ENCODE measurements around the gene ANKRD22.
"Not testable (repeated sequence)": the region's sequence is repeated elsewhere in the genome, so short reads cannot be mapped to it uniquely, and the experiment has no call there.

The ANKRD22 gene

DNA sequence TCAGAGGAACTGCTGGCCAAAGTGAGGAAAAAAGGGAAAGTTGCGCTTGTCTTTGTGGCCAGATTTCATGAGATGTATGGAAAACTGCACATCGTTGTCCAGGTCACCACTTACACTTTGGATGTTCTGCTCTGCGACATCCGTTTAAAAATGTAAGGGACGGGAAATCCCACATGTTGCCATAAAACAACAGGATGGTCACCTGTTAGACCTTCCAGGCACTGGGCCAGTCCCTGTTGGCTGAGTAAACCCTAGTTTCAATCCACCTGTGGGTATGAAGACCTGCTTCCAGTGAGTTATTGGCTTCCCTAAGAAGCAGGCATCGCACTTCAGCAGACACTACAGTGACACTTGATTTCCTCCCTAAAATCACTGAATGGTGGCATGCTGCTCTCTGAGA, 25.7 kb upstream of the ANKRD22 start:
- DNase-seq, result no peak

DNA sequence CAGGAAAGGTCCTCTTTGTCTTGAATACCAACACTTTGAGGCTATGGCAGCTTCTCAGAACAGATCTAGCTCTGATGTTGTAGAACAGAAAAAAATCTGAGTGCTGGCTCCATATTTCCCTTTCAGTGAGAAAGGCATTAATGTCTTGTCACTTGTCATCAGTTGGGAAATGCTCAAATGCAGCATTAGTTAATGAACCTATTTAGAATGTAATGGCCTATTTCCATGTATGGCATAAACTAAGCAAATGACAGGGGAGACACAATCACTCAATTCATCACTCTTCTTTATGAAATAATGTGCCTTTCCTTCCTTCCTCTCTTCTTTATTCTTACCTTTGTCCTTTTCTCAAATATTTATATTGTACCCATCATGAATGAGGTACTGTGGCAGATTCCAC, 23.4 kb upstream of the ANKRD22 start:
- no peak for DNase-seq

DNA sequence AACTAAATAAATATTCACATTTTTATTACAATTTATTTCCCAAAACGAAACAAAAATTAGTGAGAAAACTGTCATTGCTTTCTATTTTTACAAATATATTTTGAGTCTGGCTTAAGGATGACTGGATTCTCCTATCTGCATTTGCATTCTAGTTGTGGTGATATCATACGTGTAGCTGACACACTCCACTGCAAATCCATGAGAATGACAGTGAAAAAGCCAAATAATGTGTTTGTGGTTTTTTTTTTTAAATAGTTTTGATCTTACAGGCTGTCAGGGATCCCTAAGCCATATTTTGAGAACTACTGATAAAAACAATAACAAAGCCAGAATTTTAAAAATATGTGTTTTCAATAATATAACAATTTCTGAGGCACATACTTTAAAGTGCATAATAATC, 22.6 kb upstream of the ANKRD22 start:
- no peak for DNase-seq

DNA sequence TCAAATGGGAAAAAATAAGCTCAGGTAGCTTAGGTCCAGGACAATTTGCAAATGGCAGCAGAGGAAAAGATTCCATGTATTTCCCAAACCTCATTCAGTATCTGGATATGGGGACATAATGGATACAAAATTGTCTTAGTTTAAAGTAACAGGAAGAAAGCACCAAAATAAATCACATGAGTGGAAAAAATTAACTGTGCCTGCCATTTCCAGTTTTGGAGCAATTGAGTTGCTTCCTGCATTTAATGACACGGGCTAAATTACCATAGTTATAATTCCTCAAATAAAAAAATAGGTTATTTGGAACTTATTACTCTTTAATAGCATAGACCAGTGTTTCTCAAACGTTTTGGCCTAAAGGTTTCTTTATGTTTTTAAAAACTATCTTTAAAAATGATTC, 22.1 kb upstream of the ANKRD22 start:
- no peak for DNase-seq

DNA sequence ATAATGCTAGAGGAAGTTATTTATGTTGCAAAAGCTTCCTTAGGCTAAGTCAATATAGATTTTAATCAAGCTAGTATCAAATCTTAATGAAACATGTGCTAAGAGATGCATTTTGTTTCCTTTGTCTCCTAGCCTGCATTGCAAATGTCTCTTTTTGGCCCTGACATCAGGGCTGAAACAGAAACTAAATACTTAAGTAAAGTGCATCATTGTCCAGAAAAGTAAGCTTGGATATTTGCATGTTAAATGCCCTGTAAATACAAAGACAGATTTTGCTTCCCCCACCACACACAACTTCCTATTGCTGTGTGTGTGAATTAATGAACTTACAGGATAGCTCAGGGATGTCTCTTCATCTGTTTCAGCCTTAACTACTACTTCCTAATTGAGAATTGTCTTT, 18.4 kb upstream of the ANKRD22 start:
- no peak for DNase-seq

DNA sequence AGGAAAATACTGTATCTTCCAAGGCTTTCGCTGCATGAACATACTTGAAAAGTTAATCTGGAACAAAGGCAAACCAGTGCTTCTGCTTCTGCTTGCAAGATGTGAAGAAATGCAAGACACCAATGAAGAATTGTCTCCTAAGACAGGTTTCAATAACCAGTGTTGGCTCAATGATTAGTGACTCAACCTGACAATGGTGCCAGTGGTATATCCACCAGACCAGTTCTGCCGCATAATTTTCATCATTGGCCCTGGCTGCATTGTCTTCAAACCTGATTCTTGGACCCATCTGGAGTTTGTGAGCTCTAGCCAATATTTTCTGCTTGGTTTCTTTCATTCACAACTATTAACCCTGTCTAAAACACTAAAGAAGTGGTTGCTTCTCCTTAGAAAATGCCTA, 14.8 kb upstream of the ANKRD22 start:
- DNase-seq, result no peak

DNA sequence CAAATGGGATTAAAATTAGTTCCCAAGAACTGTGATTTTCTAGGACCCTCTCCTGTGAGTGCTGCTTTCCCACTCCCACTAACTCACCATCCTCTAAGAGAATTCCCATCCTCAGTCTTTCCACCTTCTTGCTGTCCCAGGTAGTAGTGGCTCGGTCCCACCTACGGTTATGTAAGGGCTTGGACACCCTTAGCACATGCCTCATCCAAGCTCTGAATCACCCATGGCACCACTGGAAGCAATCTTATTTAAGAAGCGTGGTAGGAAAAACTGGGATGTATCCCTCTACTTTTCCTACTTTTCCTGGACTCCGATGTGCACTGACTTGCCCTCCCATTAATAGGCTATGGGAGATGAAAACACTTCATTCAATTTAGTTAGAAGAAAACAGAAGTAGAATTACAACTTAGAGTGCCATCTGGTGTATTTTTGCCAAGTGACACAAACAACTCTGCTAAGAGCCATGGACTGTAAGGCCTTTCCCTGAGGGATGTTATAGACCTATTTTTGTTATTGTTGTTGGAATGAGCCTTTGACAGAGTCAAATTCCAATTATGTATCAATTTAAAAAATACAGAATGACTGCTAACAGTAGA, 13.7 kb upstream of the ANKRD22 start:
- DNase-seq, result no peak

DNA sequence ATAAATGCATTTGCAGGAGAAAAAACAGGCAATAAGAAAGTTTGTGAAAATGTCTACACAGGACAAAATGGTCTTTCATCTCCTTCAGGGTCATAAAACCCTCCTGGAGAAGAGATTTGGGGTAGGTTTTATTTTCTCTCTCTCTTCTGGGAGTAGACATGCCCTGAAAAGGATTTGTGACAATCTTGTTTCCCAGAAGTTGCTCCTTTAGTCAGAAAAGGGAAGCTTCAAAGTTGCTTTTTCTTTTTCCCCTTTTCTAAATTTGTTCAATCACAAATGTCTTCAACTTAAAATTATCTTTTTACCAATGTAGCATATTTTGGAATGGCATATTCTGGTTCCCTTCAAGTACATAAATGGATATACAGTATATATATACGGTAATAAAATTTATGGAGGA, 9.4 kb upstream of the ANKRD22 start:
- DNase-seq, result no peak

DNA sequence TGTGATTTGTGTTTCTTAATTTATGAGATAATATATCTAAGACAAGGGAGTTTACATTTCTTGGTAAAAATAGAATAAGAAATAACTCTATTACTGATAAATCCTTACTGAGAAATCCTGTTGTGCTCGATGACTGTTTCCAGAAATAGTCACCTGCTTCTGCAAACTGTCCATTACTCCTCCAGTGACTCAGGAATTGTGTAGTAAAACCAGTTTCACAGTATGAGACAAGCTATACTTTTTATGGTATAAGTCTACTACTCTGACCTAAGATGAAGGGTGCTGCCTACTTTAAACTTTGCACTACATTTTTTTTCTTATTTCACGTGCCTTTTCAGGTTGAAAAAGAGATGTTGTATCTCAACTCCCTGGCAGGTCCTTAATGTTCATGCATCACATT, 6.8 kb upstream of the ANKRD22 start:
- DNase-seq, result no peak

DNA sequence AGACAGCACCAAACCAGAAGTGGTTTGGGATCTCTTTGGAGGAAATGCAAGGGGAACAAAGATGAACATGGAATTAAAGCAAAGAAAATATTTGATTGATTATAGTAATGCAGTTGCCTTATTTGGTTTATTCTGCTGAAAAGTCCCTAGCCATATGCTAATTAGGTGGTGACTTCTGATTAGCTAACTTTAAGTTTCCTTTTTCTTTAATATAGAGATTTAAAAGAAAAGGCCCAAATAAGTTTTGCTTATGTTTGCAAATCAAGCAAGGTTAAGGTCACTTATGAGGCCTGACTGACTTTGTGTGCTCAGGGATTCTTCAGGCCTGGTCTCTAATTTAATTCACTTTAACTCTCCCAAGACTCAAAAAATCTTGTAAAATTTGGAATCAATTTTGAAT, 6.2 kb upstream of the ANKRD22 start:
- DNase-seq, result no peak

DNA sequence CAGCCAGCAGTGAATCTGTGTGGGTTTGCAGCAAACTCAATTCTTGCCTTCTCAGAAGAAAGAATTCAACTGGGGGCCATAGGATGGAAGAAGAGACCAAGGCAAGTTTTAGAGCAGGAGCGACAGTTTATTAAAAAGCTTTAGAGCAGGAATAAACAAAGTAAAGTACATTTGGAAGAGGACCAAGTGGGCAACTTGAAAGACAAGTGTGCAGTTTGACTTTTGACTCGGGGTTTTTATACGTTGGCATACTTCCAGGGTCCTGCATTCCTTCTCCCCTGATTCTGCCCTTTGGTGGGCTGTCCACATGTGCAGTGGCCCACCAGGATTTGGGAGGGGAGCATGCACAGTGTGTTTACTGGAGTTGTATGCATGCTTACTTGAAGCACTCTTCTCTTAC, 3.0 kb upstream of the ANKRD22 start:
- DNase-seq, result no peak

DNA sequence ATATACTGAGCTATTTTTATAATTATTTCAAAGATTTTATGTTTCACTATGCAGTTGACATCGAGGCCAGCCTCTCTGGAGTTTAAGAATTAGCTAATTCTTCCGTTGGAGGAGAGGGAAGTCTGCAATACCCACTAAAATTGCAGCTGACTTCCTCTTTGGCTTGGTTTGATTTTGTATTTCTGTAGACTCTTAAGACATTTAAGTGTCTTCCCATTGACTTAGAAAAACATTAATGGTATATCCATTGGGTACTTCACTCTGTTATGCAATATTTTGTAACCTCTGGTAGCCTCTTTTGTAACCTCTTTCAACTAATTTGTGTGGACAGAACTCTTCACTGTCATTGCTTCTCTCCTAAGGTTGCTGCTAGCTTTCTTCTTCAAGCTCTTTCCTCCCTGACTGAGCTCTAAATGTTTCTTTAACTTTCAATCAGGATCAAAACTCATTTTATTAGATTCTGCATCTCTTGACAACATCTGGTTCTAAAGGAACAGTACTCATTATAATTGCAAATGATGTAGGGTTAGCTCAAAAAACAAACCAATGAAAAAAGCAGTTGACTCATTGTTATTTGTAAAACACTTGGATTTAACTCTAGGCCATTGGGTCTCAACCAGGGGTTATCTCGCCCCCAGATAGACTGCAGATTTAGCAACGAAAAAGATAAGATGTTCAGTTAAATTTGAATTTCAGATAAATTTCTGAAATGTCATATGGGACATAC, 1.7 kb upstream of the ANKRD22 start:
- DNase-seq, result no peak

DNA sequence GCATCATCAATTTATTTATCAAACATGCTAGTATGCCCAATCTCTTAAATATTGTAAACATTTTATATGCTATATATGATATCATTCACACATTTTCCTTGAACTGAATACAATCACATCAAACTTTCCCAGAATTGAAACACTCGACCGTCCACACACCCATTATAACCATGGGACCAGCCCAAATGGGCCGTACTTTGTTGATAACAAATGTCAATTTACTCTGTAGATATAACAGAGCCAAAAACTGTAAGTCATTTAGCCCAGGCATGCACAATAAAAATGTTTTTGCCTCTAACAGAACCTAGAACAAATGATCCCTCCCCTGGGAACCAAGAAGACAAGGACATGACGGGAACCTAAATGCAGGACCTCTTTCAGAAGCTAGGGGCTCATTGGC, 683 bp upstream of the ANKRD22 start:
- no peak for DNase-seq

DNA sequence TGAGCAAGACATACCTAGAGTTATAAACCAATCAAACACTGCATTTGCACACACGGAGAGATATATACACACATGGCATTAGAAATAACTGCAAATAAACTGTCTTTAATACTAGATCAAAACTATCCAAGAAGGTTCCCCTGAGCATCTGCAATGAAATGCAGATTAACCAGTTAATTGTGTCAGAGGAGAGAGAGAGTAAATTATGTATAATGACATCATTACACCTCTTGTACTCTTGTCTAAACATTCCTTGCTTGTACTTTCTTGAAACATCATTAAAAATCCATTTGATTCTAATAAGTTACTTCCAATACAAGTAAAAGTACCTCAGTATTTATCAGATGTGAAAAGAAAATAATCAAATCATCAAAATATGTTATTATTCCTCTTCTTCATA, 932 bp downstream of the ANKRD22 start:
- no peak for DNase-seq

DNA sequence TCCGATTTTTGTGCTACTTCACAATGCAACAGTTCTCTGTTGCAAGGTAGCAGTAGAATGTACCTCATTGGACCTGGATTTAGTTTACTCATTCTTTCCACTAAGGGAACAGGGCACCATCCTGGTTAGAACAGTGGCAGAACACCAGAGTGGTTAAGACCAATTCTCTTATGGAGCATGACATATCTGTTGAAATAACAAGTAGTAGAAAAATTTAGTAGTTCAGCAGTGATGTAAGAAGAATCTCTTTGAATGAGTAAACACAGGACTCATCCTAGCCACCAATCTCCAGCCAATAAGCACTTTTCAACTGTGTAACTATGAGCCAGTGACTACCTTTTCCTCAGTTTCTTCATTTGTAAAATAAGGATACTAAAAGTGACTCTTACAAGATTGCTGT, 2.4 kb downstream of the ANKRD22 start:
- DNase-seq, result peak; percentile 34

DNA sequence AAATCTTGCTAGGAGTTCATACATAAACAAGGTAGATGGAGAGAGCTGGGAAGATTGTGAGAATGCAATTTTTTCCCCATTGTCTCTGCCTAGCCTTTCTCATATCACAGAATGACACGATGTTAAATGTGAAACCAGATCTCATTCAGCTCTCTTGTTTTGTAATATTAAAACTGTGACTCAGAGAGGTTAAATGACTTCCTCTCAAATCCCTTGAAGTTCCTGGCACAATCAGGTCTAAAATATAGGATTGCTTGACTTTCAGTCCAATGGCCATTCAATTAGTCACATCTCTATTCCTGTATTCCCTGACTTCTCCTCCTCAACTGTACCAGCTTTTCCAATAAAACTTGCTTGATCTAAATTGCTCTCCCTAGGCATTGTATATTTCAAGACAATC, 3.1 kb downstream of the ANKRD22 start:
- peak; percentile 48 for DNase-seq

DNA sequence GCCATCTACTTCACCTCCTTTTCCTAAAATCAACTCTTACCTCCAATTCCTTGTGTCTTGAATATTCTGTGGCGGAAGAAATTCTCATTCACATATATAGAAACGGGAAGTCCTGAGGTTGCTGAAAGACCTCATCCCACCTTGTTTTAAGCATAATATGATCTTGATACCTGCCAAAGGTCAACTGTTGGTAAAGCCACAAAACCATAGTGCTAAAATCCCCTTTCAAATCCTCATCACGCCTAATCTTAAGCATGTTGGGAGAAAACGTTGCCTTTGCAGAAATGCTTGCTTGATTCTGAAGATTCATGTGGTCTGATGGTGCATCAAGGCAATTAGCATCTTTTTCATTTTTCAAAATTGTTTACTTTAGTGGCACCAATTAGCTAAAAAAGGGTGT, 8.5 kb downstream of the ANKRD22 start:
- DNase-seq, result no peak

DNA sequence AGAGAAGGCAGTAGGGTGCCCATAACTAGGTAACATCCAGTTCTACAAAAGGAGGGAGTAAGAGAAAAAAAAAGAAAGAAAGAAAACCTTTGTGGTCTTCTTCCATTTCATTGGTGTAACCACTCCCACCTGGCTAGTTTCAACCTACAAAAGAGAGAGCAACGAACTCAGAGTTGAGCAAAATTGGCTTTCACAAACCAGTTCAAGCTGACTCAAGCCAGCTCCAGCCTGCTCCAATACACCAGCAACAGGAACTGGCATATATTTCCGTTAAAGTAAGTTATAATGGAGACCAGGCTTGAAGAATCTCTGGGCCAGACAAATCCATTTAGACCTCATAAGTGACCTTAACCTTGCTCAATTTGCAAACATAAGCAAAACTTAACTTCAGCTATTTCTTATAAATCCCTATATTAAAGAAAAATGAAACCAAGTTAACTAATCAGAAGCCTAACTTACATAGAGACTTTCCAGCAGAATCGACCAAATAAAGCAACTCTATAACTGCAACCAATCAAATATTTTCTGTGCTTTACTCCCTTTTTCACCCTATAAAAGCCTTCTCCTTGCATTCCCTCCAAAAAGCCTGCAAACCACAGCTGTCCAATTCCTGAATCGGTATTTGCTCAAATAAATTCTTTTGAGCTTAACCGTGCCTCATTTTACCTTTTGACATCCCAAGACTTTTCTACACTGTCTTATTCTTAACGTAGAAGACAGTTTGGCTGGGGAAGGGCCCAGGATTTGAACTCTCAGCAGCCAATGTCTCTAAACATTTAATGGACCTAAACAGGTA, 10.1 kb downstream of the ANKRD22 start:
- no peak for DNase-seq

DNA sequence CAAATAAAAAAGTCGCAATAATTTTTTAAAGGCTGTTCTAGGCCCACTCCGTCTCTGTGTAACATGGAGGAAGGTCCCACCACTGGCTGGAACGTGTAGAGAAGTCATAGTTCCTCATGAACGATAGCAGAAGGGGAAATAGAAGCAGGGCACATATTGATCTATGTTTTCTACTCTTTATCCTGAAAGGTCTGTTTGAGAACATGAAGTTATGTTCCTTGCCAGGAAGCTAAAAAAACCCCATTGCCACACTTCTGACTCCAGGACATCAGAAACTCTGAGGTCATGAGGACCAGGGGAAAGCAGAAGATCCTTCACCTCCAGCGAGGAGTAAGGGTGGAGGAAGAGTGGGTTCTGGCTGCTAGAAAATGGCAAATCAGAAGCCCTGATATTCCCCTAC, 10.8 kb downstream of the ANKRD22 start:
- DNase-seq, result no peak

DNA sequence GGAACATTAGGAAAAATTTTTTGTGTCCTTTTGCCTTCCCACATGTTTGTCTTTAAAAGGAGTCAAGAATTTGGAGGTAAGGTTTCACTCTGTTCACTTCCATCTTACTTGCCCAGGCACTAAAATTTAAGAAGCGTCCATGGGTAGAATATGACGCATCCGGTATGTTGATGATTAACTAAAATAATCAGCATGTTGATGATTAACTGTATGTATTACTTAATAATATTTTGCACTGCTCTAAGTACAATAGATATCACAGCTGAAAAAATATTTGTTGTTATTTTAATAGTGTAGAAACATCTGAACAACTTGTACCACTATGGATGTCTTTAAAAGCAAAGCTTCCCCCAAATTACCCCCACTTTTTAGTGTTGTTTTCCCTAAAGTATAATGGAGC, 11.5 kb downstream of the ANKRD22 start:
- DNase-seq, result peak; percentile 44

DNA sequence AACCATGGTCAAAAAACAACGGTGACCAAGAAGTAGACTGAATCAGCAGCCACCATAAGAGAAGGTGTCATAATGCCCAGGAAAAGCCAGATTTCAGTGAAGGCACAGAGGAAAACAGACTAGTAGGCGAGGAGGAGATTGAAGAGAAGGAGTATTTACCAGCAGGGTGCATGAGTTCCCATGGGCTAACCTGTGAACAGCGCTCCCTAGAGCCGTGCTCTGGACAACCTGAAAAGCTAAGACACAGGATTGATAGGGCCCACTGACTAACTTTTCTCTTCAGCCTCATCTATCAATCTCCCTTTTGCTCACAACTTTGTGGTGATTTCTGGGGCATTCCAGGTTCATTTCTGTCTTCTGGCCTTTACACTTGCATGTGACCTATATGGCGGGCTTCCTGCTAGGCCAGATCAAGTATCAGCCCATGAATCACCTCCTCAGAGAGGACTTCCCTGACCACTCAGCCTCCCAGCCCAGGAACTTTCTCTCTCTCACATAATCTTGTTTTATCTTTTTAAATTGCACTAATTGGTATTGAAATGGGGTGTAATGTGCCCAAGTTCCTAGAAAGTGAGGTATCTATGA, 12.8 kb downstream of the ANKRD22 start:
- no peak for DNase-seq

DNA sequence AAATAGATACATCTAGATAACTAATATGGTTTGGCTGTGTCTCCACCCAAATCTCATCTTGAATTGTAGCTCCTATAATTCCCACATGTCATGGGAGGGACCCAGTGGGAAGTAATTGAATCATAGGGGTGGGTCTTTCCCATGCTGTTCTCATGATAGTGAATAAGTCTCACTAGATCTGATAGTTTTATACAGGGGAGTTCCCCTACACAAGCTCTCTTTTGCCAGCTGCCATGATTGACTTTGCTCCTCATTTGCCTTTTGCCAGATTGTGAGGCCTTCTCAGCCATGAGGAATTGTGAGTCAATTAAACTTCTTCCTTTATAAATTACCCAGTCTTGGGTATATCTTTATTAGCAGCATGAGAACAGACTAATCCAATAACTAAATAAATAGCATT, 14.0 kb downstream of the ANKRD22 start:
- not testable (repeated sequence) for DNase-seq

DNA sequence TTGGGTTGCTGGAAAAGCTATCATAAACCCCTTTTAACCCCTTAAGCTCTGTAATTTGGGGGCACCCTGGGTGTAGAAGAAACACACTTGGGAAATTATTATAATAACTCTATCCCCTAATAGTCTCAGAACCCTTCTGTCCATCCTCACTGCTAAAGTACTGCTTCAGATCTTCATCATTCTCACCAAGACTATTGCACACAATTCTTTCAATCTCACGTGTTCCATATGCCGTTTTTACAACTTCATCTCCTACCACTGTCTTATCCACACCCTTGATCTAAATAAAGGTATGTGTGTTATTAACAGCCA, 15.8 kb downstream of the ANKRD22 start:
- DNase-seq, result no peak
